Trophoblast cell (in vitro differentiated cells and primary cell): ENCODE data around the gene PGBD5.

Source experiments
- DNase-seq, 2 donors: peaks; one replicate each; pipeline ENCODE4 v3.0.0-alpha.2; 2016
- H2AFZ ChIP-seq: 2 replicates; pipeline ENCODE4 v1.6.1; 2013; ENCODE audit warnings: low read length, moderate library complexity, mild to moderate bottlenecking; ENCODE audit not compliant: insufficient read depth, poor library complexity
- H2AK5ac ChIP-seq: 2 replicates; pipeline ENCODE4 v1.6.1; 2013; ENCODE audit warnings: mild to moderate bottlenecking, low read length
- H2BK120ac ChIP-seq: 2 replicates; pipeline ENCODE4 v1.6.1; 2013; ENCODE audit warnings: low read length, mild to moderate bottlenecking, moderate library complexity; ENCODE audit not compliant: insufficient read depth, poor library complexity
- H2BK12ac ChIP-seq: 2 replicates; pipeline ENCODE4 v1.6.1; 2013; ENCODE audit warnings: mild to moderate bottlenecking, low read length, moderate library complexity
- H2BK5ac ChIP-seq: 2 replicates; pipeline ENCODE4 v1.6.1; 2013; ENCODE audit warnings: low read length, low read depth, moderate library complexity, mild to moderate bottlenecking; ENCODE audit not compliant: poor library complexity
- H3K14ac ChIP-seq: 2 replicates; pipeline ENCODE4 v1.6.1; 2013; ENCODE audit warnings: mild to moderate bottlenecking, low read length
- H3K18ac ChIP-seq: 2 replicates; pipeline ENCODE4 v1.6.1; 2013; ENCODE audit warnings: mild to moderate bottlenecking, low read length
- H3K23ac ChIP-seq: 2 replicates; pipeline ENCODE4 v1.6.1; 2013; ENCODE audit warnings: low read length
- H3K27ac ChIP-seq: 2 replicates; pipeline ENCODE4 v1.5.1; 2013; ENCODE audit warnings: low read depth, mild to moderate bottlenecking, inconsistent platforms, low read length, moderate library complexity
- H3K27me3 ChIP-seq: 2 replicates; pipeline ENCODE4 v1.6.1; 2013; ENCODE audit warnings: inconsistent platforms, mild to moderate bottlenecking, low read length, moderate library complexity; ENCODE audit not compliant: insufficient read depth
- H3K36me3 ChIP-seq, 2 experiments: 1 replicate in 1 of 2; 2 replicates in 1 of 2; pipeline ENCODE4 v1.6.1; 2013; ENCODE audit warnings: low read length in 2 of 2, mild to moderate bottlenecking in 2 of 2, moderate library complexity in 1 of 2; ENCODE audit not compliant: insufficient read depth in 2 of 2, control insufficient read depth in 1 of 2
- H3K4ac ChIP-seq: 2 replicates; pipeline ENCODE4 v1.6.1; 2013; ENCODE audit warnings: low read depth, mild to moderate bottlenecking, low read length, moderate library complexity
- H3K4me1 ChIP-seq, 2 experiments: 1 replicate in 1 of 2; 2 replicates in 1 of 2; pipeline ENCODE4 v1.6.1; 2013; ENCODE audit warnings: low read length in 2 of 2, mild to moderate bottlenecking in 2 of 2, moderate library complexity in 1 of 2; ENCODE audit not compliant: insufficient read depth in 2 of 2, control insufficient read depth in 1 of 2
- H3K4me2 ChIP-seq: 2 replicates; pipeline ENCODE4 v1.6.1; 2013; ENCODE audit warnings: inconsistent platforms, mild to moderate bottlenecking, low read length, moderate library complexity
- H3K4me3 ChIP-seq: 2 replicates; pipeline ENCODE4 v1.5.1; 2013; ENCODE audit warnings: mild to moderate bottlenecking, low read depth, low read length, inconsistent platforms
- H3K79me1 ChIP-seq: one replicate; pipeline ENCODE4 v1.6.1; 2013; ENCODE audit warnings: low read length
- H3K79me2 ChIP-seq: 2 replicates; pipeline ENCODE4 v1.6.1; 2013; ENCODE audit warnings: low read length, mild to moderate bottlenecking; ENCODE audit not compliant: control insufficient read depth, insufficient read depth, poor library complexity
- H3K9ac ChIP-seq: 2 replicates; pipeline ENCODE4 v1.6.1; 2013; ENCODE audit warnings: mild to moderate bottlenecking, low read length
- H3K9me3 ChIP-seq: 2 replicates; pipeline ENCODE4 v1.6.1; 2013; ENCODE audit warnings: low read depth, mild to moderate bottlenecking, control low read depth, inconsistent platforms, low read length; ENCODE audit not compliant: insufficient read depth
- H4K12ac ChIP-seq: 2 replicates; pipeline ENCODE4 v1.6.1; 2013; ENCODE audit warnings: low read depth, mild to moderate bottlenecking, low read length, moderate library complexity
- H4K8ac ChIP-seq: 2 replicates; pipeline ENCODE4 v1.6.1; 2013; ENCODE audit warnings: low read depth, mild to moderate bottlenecking, low read length, moderate library complexity
- H4K91ac ChIP-seq: one replicate; pipeline ENCODE4 v1.6.1; 2013; ENCODE audit warnings: low read depth, mild to moderate bottlenecking, low read length, moderate library complexity
- WGBS: extraction: QIAGEN DNeasy Blood & Tissue Kit; methylation state at CpG from one replicate; pipeline ENCODE4 v1.1.7; 2013; ENCODE audit warnings: missing lambda C conversion rate; ENCODE audit not compliant: insufficient read length, insufficient coverage; ENCODE audit errors: extremely low coverage; 5-methylcytosine and 5-hydroxymethylcytosine counted together

Gene PGBD5

GRCh38 chr1:230391776-230392535 is 34.2 kb downstream of the PGBD5 start:
- Histone ChIP-seq H3K9ac (no peak overlapping the region), H3K9me3 (no peaks in the 10 kb centered on the region), H3K4me1 (no peaks in the 10 kb centered on the region), H3K27me3 (no peaks in the 10 kb centered on the region), H3K36me3 (no peaks in the 10 kb centered on the region), H3K4me2 (no peak overlapping the region), H2BK5ac (no peak overlapping the region), H3K4me3 (no peak overlapping the region), H3K79me1 (no peaks in the 10 kb centered on the region), H2BK12ac (no peak overlapping the region), H2BK120ac (no peak overlapping the region), H4K8ac (no peak overlapping the region), H3K14ac (no peak overlapping the region), H2AK5ac (no peak overlapping the region), H3K4ac (no peak overlapping the region), H4K91ac (no peak overlapping the region), H4K12ac (no peak overlapping the region), H3K23ac (no peak overlapping the region), H3K27ac (no peak overlapping the region), H2AFZ (no peak overlapping the region), H3K79me2 (no peaks in the 10 kb centered on the region), H3K18ac (no peak overlapping the region)
- no CpG with 5 or more reads among the region's 20 CpGs for WGBS
- DNase-seq = no peak

DNA sequence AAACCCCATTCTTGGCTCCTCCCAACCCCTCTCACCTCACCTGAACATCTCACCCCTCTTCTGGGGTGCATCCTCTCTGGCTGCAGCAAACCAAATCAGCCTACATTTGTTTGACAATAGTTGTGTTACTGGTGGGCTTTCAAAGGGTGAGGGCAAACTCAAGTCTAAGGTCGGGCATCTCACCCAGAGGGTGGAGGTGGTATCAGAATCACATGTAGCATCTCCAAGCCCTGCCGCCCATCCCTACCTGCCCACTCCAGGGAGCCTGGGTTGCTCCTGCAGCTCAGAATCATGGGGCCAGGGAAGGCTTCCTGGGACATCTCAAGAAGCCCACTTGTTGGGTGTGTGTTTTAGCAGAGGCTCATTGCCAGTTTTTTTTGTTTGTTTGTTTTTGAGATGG is 35.8 kb downstream of the PGBD5 start:
- Histone ChIP-seq H3K79me2 (no peaks in the 10 kb centered on the region), H4K91ac (no peak overlapping the region), H4K8ac (no peak overlapping the region), H3K27me3 (no peaks in the 10 kb centered on the region), H3K14ac (no peak overlapping the region), H2BK5ac (no peak overlapping the region), H3K4me1 (no peaks in the 10 kb centered on the region), H2AFZ (no peak overlapping the region), H3K4me3 (no peak overlapping the region), H3K4me2 (no peak overlapping the region), H4K12ac (no peak overlapping the region), H2BK120ac (no peak overlapping the region), H3K36me3 (no peaks in the 10 kb centered on the region), H3K9ac (no peak overlapping the region), H3K27ac (no peak overlapping the region), H3K18ac (no peak overlapping the region), H3K79me1 (no peaks in the 10 kb centered on the region), H3K4ac (no peak overlapping the region), H2BK12ac (no peak overlapping the region), H2AK5ac (no peak overlapping the region), H3K23ac (no peak overlapping the region), H3K9me3 (no peaks in the 10 kb centered on the region)
- WGBS = no CpG with 5 or more reads among the region's 2 CpGs
- DNase-seq = no peak

DNA sequence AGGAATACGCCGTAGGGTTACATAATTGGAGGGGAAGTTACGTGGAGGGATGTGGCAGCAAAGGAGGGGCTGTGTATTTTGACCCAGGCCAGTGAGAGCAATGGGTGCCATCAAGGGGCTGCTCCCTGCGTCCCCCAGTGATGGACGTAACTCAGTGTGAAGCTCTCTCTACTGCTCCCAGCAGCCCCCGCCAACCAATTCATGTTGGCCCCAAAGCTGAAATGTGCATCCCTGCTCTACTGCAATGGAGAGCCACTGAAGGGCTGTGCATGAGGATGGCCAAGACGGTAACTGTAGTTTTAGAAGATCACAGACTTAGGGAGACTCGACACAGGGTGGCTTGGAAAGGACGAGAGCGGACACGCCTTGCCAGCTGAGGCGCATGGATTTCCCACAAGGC is 38.3 kb downstream of the PGBD5 start:
- no peak for DNase-seq
- no peak overlapping the region for H2BK12ac ChIP-seq
- no peaks in the 10 kb centered on the region for H3K27me3 ChIP-seq
- H3K23ac ChIP-seq = no peak overlapping the region
- H3K4ac ChIP-seq = no peak overlapping the region
- H3K79me1 ChIP-seq = no peaks in the 10 kb centered on the region
- no peak overlapping the region for H4K12ac ChIP-seq
- no CpG with 5 or more reads among the region's 12 CpGs for WGBS
- H2BK120ac ChIP-seq = no peak overlapping the region
- no peak overlapping the region for H2AFZ ChIP-seq
- H3K4me2 ChIP-seq = no peak overlapping the region
- no peak overlapping the region for H3K9ac ChIP-seq
- no peak overlapping the region for H2BK5ac ChIP-seq
- H4K8ac ChIP-seq = no peak overlapping the region
- no peaks in the 10 kb centered on the region for H3K4me1 ChIP-seq
- H2AK5ac ChIP-seq = no peak overlapping the region
- H4K91ac ChIP-seq = no peak overlapping the region
- H3K18ac ChIP-seq = no peak overlapping the region
- no peaks in the 10 kb centered on the region for H3K36me3 ChIP-seq
- no peak overlapping the region for H3K4me3 ChIP-seq
- no peak overlapping the region for H3K27ac ChIP-seq
- H3K14ac ChIP-seq = no peak overlapping the region
- H3K9me3 ChIP-seq = no peaks in the 10 kb centered on the region
- H3K79me2 ChIP-seq = no peaks in the 10 kb centered on the region

DNA sequence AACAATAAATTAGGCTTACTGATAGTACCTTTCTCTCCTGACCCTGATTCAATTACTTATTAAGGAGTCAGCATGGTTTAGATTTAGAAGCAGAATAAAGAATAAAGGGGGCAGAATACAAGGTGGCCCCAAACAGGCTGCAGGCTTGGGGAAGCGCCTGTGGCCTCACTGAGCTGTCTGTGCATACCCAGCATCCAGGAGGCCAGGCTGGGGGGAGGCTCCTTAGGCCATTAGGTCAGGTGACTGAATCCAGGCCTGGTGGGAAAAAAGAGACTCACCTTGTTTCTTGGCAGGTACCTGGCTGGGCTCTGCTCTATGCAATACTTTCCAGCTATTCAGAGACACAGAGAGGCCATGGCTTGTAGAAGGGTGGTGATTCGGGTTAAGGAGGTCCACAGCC is 38.8 kb downstream of the PGBD5 start:
- no peak overlapping the region for H3K18ac ChIP-seq
- H3K27ac ChIP-seq = no peak overlapping the region
- H3K4me1 ChIP-seq = peaks cover 0 to 2% of the 10 kb centered on the region in 2 experiments
- H3K9me3 ChIP-seq = no peaks in the 10 kb centered on the region
- no peak overlapping the region for H3K14ac ChIP-seq
- WGBS = no CpG with 5 or more reads among the region's 2 CpGs
- no peak overlapping the region for H2BK12ac ChIP-seq
- H3K23ac ChIP-seq = no peak overlapping the region
- H4K91ac ChIP-seq = no peak overlapping the region
- no peak for DNase-seq
- no peak overlapping the region for H2BK5ac ChIP-seq
- H3K4ac ChIP-seq = no peak overlapping the region
- H4K8ac ChIP-seq = no peak overlapping the region
- H3K36me3 ChIP-seq = no peaks in the 10 kb centered on the region
- H3K4me2 ChIP-seq = no peak overlapping the region
- no peak overlapping the region for H2BK120ac ChIP-seq
- H4K12ac ChIP-seq = no peak overlapping the region
- H2AFZ ChIP-seq = no peak overlapping the region
- H2AK5ac ChIP-seq = no peak overlapping the region
- H3K27me3 ChIP-seq = no peaks in the 10 kb centered on the region
- H3K4me3 ChIP-seq = no peak overlapping the region
- no peaks in the 10 kb centered on the region for H3K79me1 ChIP-seq
- no peaks in the 10 kb centered on the region for H3K79me2 ChIP-seq
- H3K9ac ChIP-seq = no peak overlapping the region
